HEK293 (cell line): ENCODE data around the gene ANXA8.

Experiments
- CTCF ChIA-PET: fragments of 350-600 bp; formaldehyde crosslinking; extraction: SDS; loops from one replicate; lab custom pipeline; 2021; ENCODE audit warnings: antibody characterized with exemption; lab: Yijun Ruan, JAX
- POLR2A ChIA-PET: fragments of 300-600 bp; formaldehyde crosslinking; extraction: SDS; loops from one replicate; lab custom pipeline; 2020; ENCODE audit warnings: antibody characterized with exemption, inconsistent platforms; lab: Yijun Ruan, JAX
- H3K27ac ChIP-seq: fragments of 200-500 bp; sonication (Bioruptor generic); 2 replicates; pipeline ENCODE4 v1.5.1; 2014; ENCODE audit warnings: low read depth, low read length, control low read depth, inconsistent platforms; ENCODE audit errors: extremely low read depth
- H3K36me3 ChIP-seq, 2 experiments: fragments of 200-500 bp in 1 of 2; sonication (Bioruptor generic) in 1 of 2; 1 replicate in 1 of 2; 2 replicates in 1 of 2; pipeline ENCODE4 v1.5.1; 2014 to 2017; ENCODE audit warnings: inconsistent platforms in 2 of 2, low read length in 2 of 2; ENCODE audit not compliant: control insufficient read depth in 2 of 2, insufficient read depth in 1 of 2
- H3K4me1 ChIP-seq: fragments of 200-500 bp; sonication (Bioruptor generic); 2 replicates; pipeline ENCODE4 v1.5.1; 2014; ENCODE audit warnings: mild to moderate bottlenecking, low read length, inconsistent platforms; ENCODE audit not compliant: control insufficient read depth, insufficient read depth
- H3K4me3 ChIP-seq: 2 replicates; pipeline ENCODE4 v1.5.1; 2011; ENCODE audit warnings: low read depth, mild to moderate bottlenecking, control low read depth, low read length, moderate library complexity
- H3K9me3 ChIP-seq: fragments of 200-500 bp; sonication (Bioruptor generic); 2 replicates; pipeline ENCODE4 v1.5.1; 2014; ENCODE audit warnings: low read depth, low read length, inconsistent platforms; ENCODE audit not compliant: control insufficient read depth, insufficient read depth
- EGR2 ChIP-seq: fragments of 450-650 bp; formaldehyde crosslinking; IDR thresholded peaks from 2 replicates; pipeline ENCODE4 v1.5.1; 2016; ENCODE audit warnings: low read depth, missing biosample characterization, missing genetic modification characterization
- GFI1B ChIP-seq: fragments of 450-650 bp; formaldehyde crosslinking; IDR thresholded peaks from 2 replicates; pipeline ENCODE4 v1.5.1; 2016; ENCODE audit warnings: missing biosample characterization, missing genetic modification characterization
- HOXC10 ChIP-seq: sonication (generic); formaldehyde crosslinking; IDR thresholded peaks from 2 replicates; pipeline ENCODE4 v1.8.1; 2023; ENCODE audit warnings: mild to moderate bottlenecking, missing genetic modification reagents
- OVOL3 ChIP-seq: fragments of 450-650 bp; formaldehyde crosslinking; IDR thresholded peaks from 2 replicates; pipeline ENCODE4 v1.5.1; 2016; ENCODE audit warnings: missing biosample characterization, missing genetic modification characterization
- PRDM6 ChIP-seq: fragments of 450-650 bp; formaldehyde crosslinking; IDR thresholded peaks from 2 replicates; pipeline ENCODE4 v1.5.1; 2017; ENCODE audit warnings: missing biosample characterization, missing genetic modification characterization
- YY2 ChIP-seq: fragments of 450-650 bp; formaldehyde crosslinking; IDR thresholded peaks from 2 replicates; pipeline ENCODE4 v1.5.1; 2016; ENCODE audit warnings: missing biosample characterization, missing genetic modification characterization
- ZFP3 ChIP-seq: fragments of 450-650 bp; formaldehyde crosslinking; IDR thresholded peaks from 2 replicates; pipeline ENCODE4 v1.5.1; 2016; ENCODE audit warnings: low read depth, missing biosample characterization, missing genetic modification characterization
- ZNF138 ChIP-seq: fragments of 450-650 bp; formaldehyde crosslinking; IDR thresholded peaks from 2 replicates; pipeline ENCODE4 v1.5.1; 2016; ENCODE audit warnings: missing biosample characterization, missing genetic modification characterization, borderline replicate concordance
- ZNF202 ChIP-seq: fragments of 450-650 bp; formaldehyde crosslinking; IDR thresholded peaks from 2 replicates; pipeline ENCODE4 v1.5.1; 2016; ENCODE audit warnings: missing biosample characterization, missing genetic modification characterization, borderline replicate concordance
- ZNF248 ChIP-seq: fragments of 450-650 bp; formaldehyde crosslinking; IDR thresholded peaks from 2 replicates; pipeline ENCODE4 v1.5.1; 2017; ENCODE audit warnings: missing biosample characterization, missing genetic modification characterization
- ZNF354C ChIP-seq: fragments of 450-650 bp; formaldehyde crosslinking; IDR thresholded peaks from 2 replicates; pipeline ENCODE4 v1.5.1; 2016; ENCODE audit warnings: missing biosample characterization, missing genetic modification characterization, low read depth, borderline replicate concordance
- ZNF48 ChIP-seq: fragments of 450-650 bp; formaldehyde crosslinking; IDR thresholded peaks from 2 replicates; pipeline ENCODE4 v1.5.1; 2016; ENCODE audit warnings: missing biosample characterization, missing genetic modification characterization
- ZNF626 ChIP-seq: fragments of 450-650 bp; sonication (Bioruptor Pico); formaldehyde crosslinking; IDR thresholded peaks from 2 replicates; pipeline ENCODE4 v1.5.1; 2018; ENCODE audit warnings: missing biosample characterization, missing genetic modification characterization, inconsistent platforms
- ZSCAN18 ChIP-seq: fragments of 450-650 bp; formaldehyde crosslinking; IDR thresholded peaks from 2 replicates; pipeline ENCODE4 v1.5.1; 2016; ENCODE audit warnings: missing biosample characterization, missing genetic modification characterization
- TF ChIP-seq, protein P1 (sequence below): fragments of 450-650 bp; formaldehyde crosslinking; IDR thresholded peaks from 2 replicates; pipeline ENCODE4 v1.5.1; 2017; ENCODE audit warnings: missing biosample characterization, mild to moderate bottlenecking, missing genetic modification characterization, moderate library complexity
- TF ChIP-seq, protein P2 (sequence below): fragments of 450-650 bp; formaldehyde crosslinking; IDR thresholded peaks from 2 replicates; pipeline ENCODE4 v1.5.1; 2016; ENCODE audit warnings: missing biosample characterization, missing genetic modification characterization

The ANXA8 gene

DNA sequence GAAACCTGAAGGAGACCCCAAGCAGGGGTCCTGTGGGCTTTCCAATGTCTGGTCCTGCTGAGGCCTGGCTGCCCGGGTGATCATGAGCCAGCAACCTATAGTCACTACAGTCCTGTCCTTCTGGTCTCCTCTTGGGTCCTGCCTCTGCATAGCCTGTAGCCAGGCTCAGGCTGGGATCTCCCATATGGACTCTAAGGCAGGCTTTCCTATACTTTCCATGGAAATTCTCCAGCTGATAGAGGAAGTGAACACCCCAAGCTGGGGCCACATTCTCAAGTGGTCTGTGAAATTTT, 26.4 kb downstream of the ANXA8 start (continued):
- TF ChIP-seq PRDM6 (tag by site-specific recombination) (no peak), ZNF202 (tag by site-specific recombination) (no peak)
- TF ChIP-seq, protein P1, sequence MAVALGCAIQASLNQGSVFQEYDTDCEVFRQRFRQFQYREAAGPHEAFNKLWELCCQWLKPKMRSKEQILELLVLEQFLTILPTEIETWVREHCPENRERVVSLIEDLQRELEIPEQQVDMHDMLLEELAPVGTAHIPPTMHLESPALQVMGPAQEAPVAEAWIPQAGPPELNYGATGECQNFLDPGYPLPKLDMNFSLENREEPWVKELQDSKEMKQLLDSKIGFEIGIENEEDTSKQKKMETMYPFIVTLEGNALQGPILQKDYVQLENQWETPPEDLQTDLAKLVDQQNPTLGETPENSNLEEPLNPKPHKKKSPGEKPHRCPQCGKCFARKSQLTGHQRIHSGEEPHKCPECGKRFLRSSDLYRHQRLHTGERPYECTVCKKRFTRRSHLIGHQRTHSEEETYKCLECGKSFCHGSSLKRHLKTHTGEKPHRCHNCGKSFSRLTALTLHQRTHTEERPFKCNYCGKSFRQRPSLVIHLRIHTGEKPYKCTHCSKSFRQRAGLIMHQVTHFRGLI, result no peak

DNA sequence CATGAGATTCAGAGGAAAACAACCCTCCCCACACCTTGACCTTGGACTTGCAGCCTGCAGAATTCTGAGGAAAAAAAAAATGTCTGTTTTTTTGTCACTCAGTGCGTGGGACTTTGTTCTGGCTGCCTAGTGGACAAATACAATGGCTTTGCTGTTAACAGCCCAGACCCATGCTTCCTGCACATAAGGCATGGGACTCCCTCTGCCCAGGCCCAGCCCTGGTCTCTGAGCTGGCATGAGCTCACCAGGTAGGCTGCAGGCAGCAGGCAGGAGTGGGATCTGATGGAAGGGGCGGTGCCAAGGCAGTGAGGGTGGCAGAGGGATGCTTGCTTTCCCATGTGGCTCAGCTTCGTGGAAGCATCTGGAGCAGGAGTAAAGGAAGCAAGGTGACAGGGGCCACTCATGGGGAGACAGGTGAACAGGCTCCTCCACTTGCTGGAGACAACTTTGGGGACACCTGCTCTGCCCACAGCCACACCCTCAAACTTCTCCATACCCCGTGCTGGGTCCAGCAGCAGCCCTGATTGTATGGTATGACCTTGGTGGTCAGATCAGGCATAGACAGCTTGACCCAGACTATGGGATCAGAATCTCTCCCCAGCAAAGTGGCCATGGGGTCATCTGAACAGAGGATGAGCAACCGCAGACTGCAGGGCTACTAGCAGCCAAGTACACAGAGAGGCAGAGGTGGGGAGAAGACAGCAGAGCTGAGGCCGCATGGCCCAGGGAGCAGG, 27.0 kb downstream of the ANXA8 start:
- POLR2A ChIA-PET, result interaction anchor here (1.1 kb wide), 1 partner anchor 73 kb away, joined by 3 read pairs; the partner anchor contains the start of gene ZNF488
- Histone ChIP-seq H3K36me3 (no peaks in the 10 kb centered on the region), H3K4me1 (no peaks in the 10 kb centered on the region), H3K27ac (no peak overlapping the region), H3K4me3 (no peak overlapping the region), H3K9me3 (no peaks in the 10 kb centered on the region)
- CTCF ChIA-PET, result no interaction called here
- no peak for TF ChIP-seq ZNF248 (tag by site-specific recombination)
- no peak for TF ChIP-seq YY2 (tag by site-specific recombination)
- no peak for TF ChIP-seq ZNF626 (tag by site-specific recombination)
- TF ChIP-seq ZNF48 (tag by site-specific recombination), result no peak
- no peak for TF ChIP-seq EGR2 (tag by site-specific recombination)
- TF ChIP-seq ZSCAN18, result no peak
- no peak for TF ChIP-seq ZFP3 (tag by site-specific recombination)
- no peak for TF ChIP-seq HOXC10 (CRISPR knock-in tag)
- TF ChIP-seq ZNF354C (tag by site-specific recombination), result no peak
- no peak for TF ChIP-seq ZNF138 (tag by site-specific recombination)
- no peak for TF ChIP-seq OVOL3 (tag by site-specific recombination)
- TF ChIP-seq GFI1B, result no peak
- TF ChIP-seq, protein P2, sequence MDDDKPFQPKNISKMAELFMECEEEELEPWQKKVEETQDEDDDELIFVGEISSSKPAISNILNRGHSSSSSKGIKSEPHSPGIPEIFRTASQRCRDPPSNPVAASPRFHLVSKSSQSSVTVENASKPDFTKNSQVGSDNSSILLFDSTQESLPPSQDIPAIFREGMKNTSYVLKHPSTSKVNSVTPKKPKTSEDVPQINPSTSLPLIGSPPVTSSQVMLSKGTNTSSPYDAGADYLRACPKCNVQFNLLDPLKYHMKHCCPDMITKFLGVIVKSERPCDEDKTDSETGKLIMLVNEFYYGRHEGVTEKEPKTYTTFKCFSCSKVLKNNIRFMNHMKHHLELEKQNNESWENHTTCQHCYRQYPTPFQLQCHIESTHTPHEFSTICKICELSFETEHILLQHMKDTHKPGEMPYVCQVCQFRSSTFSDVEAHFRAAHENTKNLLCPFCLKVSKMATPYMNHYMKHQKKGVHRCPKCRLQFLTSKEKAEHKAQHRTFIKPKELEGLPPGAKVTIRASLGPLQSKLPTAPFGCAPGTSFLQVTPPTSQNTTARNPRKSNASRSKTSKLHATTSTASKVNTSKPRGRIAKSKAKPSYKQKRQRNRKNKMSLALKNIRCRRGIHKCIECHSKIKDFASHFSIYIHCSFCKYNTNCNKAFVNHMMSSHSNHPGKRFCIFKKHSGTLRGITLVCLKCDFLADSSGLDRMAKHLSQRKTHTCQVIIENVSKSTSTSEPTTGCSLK, result no peak
